CD4-positive, alpha-beta T cell treated with Interferon gamma for 1 hour (primary cell): ENCODE results near the gene MRPL38.
"Not testable (repeated sequence)": the region's sequence is repeated elsewhere in the genome, so short reads cannot be mapped to it uniquely, and the experiment has no call there.

Experiments used
- DNase-seq: peaks from one replicate; pipeline ENCODE4 v3.0.0-alpha.2; 2020

Gene MRPL38

DNA sequence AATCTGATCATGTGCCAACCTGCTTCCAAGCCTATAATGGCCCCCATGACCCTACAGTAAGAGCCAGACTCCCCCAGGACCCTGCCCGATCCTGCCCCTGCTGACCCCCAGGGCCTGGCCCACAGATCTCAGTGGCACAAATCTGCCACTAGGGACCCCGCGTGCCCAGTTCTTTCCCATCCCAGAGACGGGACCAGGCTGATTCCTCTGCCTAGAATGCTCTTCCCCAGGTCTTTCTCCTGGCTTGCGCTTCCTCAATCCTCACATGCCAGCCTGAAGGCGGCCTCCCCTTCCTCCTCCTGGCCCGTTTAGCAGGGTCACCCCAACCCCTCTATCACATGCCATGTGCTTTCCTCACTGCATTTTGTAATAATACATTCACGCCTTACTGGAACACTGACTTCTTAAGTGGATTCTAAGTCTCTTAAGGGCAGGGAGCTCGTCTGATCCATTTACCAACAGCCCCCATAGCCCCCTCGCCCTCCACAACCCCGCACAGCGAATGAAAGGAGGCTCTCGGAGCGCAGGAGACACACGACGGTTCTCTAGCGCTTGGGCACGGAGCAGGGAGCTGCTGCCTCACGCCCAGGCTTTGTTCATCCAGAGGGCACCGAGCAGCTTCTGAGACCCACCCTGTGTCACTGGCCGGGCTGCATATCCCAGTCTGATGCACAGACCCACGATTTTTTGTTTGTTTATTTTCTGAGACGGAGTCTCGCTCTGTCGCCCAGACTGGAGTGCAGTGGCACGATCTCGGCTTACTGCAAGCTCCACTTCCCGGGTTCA is 9.1 kb downstream of the MRPL38 start:
- no peak for DNase-seq

DNA sequence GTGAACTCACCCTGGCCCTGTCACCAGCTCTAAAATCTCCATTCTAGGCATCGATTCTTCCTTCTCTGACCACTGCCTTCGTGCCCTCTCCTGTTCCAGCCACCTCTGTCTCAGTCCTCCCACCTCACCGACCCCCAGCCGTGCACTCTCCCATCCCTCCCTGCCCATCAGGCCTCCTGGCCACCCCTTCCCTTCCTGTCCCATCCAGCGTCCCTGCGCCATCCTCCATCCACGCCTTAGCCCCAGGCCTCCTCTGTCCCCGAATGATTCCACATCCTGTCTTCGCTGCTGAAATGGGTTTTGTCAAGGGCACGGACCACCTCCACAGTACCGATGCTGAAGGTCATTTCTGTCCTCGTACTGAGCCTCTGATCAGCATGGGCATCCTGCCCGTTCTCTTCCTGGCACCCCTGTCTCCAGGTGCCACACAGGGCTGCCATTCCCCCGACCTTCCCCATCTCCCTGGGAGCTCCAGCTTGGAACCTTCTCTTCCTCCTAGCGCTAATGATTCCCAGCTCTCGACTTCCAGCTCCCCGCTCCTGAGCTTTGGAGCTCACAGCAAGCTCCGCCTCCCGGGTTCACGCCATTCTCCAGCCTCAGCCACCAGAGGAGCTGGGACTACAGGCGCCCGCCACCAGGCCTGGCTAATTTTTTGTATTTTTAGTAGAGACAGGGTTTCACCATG is 10.5 kb downstream of the MRPL38 start:
- no peak for DNase-seq

DNA sequence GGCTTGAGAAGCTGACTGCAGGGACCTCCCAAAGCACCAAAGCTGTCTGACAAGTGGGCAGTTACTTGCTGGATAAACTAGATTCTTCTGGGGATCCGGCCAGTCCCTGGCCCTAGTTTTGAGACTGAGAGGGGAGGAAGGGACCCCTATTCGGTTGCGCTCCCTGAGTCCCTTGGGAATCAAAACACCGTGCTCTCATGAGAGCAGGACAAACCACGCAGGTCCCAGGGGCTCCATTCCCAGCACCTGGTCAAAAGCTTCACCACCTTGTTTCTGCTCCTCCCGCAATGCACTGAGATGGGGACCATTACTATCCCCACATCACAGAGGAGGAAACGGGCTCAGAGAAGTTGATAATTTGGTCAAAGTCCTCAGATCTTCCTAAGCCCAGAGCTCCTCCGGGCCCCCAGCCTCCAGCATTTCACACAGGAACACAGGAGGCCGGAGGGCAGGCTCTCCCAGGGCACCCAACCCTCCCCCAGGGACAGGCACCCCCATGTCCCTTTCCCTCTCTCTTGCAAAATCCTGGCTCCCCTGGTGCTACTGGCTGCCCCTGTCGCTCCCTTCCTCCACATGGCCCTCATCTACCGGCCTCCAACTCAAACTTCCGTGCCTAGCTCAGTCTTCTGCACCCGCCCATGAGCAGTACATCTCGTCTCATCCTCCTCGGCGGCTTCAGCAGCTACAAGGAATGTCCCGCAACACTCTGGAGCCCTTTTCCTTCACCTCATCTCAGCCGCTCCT is 11.2 kb downstream of the MRPL38 start:
- DNase-seq, result no peak

DNA sequence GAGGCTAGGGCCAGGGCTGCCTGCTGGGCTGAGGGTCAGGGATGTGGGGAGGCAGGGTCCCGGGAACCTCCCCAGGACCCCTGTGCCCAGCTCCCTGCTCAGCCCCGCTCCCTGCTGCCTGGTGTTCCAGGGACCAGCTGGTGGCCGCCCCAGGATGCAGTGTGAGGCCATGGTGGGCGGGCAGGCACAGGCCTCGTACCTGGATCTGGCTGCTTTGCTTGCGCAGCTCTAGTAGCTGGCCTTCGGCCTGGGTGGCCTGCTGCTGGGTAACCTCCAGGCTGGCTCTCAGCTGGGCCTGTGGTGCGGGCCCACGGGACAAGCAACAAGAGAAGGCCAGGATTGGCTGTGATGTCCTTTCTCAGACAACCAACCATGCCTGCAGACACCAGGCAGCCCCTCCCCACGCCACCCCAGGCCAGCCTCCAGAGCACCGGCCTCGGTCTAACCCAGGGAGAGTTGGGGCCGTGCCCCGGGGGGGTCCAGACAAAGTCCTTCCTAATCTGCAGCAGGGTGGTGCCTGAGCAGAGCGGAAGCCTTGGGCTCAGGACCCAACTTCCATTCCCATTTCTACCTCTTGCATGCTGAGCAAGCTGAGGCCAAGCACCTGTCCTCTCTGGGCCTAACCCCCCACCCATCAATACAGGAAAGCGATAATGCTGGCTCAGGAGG is 12.0 kb downstream of the MRPL38 start:
- no peak for DNase-seq

DNA sequence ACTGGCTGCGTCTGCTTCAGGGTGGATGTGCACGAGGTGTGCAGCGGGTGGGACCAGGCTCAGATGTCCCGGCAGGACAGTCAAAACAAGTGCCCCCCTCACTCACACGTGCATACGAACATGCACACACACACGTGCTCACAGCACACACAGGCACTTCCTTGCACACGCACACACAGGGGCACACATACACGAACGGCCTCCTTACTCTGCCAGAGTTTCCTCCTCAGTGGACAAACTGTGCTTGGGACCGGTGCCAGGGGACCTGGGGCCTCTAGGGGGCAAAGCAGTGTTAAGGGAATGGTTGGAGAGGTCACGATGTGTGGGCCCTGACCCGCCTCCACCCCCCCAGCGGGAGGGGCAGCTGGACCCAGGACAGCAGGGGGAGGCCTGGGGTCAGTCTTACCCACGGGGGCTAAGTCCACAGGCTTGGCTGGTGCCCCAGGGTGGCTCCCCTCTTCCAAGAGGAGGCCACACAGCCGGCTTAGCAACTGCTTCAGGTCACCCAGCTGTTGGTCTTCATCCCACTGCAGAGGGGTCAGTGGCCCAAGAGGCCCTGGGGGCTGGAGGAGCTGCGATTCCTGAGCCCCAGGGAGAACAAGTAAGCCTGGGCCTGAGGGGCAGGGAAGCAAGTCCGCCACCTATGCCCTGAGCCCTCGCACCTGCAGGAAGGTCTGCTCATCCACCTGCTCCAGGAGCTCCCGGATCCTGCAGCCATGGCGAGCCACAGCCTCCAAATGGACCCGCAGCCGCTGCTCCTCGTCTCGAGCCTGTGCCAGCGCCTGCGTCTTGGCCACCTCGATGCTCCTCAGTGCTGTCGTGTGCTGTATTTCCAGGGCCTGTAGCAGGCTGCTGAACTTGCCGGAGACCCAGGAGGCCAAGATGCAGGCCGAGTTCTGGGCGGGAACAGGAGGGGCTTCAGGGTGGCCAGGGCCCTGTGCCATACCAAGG is 12.8 kb downstream of the MRPL38 start:
- no peak for DNase-seq

DNA sequence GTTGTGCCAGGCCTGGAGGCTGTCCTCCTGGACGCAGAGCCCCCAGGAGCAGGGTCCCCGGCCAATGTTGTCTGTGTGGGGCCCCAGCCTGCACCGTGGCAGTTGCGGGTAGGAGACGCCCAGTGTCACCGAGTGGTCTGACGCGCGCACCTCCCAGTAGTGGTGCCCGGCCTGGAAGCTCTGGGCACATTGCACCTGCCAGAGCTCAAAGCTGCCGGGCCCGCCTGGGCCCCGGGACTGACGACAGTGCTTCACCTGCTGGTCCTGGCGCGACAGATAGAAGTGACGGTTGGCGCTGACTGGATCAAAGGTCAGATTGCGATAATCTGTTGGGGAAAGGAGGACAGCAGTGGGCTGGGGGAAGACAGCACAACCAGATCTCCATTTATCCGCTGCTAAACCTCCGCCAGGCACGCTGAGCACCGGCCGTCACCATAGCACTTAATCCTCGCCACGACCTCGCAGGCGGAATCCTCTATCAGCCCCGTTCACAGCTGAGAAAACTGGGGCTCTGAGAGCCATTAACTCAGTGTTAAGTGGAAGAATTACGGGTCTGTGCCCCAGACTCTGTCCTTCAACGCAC is 13.6 kb downstream of the MRPL38 start:
- DNase-seq, result no peak

DNA sequence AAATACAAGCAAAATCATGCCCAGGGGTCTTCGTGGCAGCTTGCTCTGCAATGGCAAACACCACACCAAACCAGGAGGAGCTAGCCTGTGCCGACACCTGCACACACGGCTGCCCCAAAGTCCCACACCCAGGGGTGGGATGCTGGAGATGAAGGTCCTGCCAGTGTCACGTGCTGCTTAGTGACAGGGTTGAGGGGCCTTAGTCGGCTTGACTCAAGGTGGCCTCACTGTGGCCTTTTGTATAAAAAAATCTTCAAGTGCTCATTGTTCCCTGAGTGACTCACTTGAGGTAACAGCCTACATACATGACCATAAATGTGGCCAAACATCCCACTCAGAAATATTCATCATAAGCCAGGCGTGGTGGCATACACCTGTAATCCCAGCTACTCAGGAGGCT is 15.2 kb downstream of the MRPL38 start:
- DNase-seq, result no peak

DNA sequence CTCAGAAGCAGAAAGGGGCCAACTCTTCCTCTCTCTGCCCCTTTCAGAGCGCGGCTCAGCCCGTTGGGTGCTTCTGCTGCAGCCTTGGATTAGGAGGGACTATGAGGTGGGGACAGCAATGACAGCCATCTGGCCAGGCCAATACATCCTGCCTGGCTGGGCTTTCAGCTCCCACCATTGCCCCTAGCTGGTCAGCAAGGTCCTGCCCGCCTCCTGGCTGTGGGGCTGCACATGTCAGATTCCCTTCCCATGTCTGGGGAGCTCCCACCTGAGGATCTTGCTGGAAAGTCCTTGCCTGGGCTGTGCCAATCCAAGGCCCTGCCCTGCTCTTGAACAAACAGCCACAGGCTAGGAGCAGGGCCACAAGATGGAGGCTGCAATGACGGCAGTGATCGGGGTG is 16.2 kb downstream of the MRPL38 start:
- DNase-seq, result no peak

DNA sequence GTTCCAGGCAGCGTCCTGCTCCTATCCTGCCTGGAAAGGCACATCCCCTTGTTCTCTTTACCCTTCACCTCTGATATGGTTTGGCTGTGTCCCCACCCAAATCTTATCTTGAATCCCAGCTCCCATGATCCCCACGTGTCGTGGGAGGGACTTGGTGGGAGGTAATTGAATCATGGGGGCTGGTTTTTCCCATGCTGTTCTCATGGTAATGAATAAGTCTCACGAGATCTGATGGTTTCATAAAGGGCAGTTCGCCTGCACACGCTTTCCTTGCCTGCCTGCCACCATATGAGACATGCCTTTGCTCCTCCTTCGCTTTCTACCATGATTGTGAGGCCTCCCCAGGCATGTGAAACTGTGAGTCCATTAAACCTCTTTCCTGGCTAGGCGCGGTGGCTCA is 18.8 kb downstream of the MRPL38 start:
- DNase-seq, result not testable (repeated sequence)

DNA sequence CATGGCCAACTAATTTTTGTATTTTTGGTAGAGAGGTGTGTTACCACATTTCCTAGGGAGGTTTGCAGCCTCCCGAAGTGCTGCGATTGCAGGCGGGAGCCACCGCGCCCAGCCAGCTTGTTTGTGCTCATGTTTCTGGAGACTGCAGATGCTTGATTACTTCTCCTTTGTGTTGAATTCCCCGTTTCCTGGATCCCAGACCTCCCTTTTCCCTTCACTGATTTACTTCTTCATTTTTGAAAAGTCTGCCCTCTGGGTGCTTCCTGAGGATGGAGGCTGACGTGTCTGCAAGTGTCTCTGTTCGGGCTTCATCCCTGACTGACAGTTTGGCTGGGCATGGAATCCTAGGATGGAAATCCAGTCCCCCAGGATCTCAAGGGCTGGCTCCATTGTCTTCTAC is 19.3 kb downstream of the MRPL38 start:
- DNase-seq, result no peak

DNA sequence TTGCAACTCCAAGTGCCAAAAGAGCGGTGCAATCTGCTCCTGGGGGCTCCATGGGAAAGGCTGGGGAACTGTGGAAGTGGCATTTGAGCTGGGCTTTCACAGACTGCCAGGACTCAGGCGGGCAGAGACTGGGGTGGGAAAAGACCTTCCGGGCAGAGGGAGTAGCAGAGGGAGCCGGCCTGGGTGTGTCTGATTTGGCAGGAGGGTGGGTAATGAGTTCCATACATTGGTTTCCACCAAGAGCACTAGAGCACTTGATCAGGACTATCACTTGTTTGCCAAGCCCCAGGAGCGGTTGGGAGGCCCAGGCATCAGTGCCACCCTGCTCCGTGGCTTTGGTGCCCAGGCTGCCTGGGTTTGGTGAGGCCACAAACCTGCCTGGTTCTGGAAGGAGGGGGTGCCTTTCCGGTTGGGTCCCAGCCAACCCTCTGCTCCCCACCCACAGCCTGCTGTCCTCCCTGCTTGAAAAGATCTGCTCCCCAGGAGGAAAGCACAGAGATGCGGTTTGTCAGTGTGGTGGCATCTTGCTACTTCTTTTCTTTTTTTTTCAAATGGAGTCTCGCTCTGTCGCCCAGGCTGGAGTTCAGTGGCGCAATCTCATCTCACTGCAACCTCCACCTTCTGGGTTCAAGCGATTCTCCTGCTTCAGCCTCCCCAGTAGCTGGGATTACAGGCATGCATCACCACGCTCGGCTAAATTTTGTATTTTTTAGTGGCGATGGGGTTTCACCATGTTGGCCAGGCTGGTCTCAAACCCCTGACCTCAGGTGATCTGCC is 22.8 kb downstream of the MRPL38 start:
- no peak for DNase-seq

DNA sequence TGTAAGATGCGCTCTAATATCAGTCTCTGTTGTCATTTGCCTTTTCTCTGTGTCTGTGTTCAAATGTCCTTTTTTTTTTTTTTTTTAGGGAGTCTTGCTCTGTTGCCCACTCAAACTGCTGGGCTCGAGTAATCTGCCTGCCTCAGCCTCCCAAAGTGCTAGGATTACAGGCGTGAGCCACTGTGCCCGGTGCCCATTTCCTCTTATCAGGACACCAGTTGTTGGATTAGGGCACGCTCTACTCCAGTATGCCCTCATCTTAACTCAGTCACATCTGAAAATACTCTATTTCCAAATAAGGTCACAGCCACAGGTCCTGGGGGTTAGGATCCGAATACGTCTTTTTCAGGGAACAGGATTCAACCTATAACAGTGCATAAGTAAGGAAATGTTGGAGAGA is 24.4 kb downstream of the MRPL38 start:
- DNase-seq, result no peak

DNA sequence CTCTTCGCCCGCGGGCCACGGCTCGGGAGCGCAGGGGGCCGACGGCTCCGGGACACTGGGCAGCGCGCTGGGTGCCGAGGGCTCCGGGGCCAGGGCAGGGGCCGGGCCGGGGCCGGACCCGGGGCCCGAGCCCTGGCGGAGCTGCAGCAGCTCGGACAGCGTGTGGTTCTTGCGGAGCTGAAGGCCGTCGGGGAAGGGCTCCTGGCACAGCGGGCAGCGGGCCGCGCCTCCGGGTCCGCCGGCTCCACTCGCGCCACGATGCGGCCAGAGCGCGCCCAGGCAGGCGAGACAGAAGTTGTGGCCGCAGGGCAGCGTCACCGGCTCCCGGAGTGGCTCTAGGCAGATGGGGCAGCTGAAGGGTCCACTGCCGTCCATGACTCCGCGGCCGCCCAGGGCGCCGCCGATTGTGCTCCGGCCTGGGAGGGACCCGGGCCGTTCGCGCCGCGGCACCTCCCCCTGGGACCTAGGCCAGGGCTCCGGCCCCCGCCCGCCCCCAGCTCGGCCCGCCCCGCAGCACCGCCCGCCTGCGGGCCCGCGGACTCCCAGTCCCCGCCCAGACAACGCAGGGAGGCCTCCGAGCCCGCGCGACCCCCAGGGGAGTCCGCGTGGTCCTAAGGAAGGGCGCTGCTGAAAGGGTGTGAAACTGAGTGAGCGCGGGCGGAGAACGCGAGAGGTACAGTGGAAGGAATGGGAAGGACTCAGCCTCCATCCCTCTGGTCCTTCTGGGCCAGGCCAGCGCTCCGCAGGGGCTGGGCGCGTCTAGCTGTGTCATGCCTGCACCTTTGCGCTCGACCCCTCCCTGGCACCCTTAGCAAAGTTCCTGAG is 26.3 kb downstream of the MRPL38 start, which contains the start of gene TRIM47:
TSS of gene TRIM47 (minus strand) at position 408 of the 825 bp plus-strand sequence. CDS start at position 375, 33 bp downstream.
- DNase-seq, result no peak

DNA sequence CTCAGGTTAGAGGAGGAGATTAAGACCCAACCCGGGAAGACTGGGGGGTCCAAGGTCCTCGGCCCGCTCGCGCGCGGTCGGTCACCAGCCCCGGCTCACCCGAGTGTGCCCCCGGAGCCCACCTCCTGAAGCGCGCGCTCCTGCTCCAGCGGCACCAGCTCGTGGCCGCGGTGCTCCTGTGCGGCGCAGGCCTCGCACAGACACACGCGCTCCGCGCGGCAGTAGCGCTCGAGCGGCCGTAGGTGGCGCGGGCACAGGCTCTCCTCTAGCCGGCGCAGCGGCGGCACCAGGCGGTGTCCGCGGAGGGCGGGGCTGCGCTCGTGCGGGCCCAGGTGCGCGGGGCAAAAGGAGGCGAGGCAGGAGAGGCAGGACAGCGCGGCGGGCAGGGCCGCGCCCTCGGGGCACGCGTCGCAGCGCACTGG is 26.9 kb downstream of the MRPL38 start:
- peak; percentile 72 for DNase-seq

DNA sequence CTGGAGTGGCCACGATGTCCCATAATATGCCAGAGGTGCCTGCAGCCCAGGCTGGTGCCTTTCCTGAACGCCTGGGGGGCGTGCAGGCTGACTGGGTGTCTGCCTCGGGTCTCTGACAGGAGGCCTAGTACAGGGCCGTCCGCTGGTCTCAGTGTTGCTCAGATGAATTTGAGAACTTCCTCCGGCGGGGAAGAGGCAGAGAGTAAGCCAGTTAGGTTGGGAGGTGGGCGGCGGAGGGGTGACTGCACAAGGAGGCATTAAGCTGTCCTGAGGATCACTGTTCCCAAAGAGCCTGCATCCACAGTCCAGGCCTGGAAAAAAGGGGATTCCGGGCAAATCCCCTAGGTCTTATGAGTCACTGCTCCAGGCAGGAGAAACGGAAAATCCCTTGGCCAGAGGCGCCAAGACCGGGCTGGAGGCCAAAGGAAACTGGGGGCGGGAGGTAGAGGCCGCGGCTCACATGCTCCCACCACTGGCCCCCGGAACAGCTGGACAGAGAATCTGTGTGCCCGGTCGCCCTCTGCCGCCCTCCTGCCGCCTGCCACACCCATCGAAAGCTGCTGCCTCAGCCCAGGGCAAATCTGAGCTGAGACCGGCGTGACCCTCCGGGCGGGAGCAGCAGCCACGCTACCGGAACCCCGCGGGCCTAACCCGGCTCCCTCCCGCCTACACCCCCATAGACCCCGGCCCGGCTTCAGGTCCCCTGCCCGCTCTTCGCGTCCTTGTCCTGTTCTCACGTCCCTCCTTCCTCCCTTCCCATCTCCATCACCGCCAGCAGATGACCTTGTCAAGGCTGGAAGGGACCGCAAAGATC is 27.5 kb downstream of the MRPL38 start:
- no peak for DNase-seq

DNA sequence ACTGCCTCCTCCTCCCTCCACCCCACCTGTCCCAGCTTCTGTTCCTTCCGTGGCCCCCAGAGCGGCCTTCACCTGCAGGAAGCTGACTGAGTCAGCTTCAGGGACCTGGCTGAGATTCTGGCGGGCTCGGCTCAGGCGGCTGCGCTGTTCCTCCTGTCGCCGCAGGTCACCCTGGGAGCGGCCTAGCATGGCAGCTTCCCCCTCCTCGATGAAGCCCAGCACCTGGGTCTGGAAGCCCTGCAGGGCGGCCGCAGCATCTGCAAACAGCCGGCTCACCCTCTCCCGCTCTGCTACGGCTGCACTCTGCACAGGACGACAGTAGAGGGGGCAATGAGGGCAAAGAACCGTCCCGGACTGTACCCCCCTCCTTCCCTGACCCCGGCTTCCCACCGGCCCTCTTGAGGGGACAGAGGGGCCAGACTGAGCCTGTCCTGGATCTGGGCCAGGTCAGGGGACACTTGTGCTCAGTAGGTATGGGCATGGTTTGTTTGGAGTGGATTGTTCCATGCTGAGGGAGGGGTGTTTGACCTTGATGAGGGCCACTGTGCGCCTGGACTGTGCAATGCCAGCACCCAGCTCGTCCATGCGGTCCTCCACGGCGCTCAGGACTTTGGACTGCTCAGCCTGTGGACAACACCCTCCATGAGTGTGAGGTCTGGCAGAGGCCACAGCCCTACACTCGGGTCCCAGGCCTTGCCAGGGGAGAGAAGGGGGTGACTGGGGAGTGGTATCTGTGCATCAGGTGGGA is 28.3 kb downstream of the MRPL38 start:
- peak; percentile 71 for DNase-seq

DNA sequence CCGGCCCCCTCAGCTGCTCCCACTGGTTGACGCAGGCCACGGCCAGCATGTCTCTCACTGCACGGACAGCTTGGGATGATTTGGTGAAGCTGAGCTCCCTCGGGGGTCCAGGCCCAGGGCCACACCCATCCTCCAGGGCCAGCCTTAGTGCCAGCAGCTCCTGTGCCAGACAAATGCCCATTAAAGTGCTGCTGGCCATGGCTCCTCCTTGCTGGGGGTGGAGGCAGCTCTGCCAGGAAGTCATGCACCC is 28.8 kb downstream of the MRPL38 start:
- DNase-seq, result no peak

DNA sequence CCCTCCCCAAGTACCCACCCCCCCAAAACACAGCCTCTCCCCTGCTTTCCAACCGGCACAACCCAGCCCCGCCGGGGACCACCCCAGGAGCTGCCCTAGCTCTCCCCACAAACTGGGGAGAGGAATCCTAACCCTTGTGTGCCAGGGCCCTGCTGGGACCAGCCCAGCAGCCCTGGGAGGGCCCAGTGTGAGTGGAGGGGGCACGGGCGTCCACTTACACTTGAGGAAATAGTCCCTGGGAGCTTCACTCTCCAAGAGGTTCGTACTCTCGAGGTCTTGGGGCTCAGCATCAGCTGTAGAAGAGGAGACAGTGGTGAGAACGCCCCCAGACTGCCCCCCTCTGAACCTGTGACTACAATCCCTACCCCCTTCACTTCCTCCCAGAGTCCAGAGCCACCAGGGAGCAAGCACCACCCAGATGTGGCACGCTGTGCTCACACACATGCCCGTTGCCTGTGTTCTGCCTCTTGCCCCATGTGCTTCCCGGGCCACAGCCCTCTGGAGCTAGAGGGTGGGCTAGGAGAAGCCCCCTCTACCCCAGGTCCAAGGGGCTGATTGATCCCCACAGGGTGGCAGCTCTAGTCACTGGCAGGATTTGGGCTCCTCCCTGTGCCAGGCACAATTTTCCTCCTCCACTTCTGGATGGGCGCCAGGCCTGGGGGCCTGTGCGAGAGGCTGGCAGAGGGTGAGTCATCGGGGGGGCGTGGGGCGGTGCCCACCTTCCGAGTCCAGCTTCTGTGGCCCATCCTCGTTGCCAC is 29.3 kb downstream of the MRPL38 start:
- DNase-seq, result no peak
